H1 (cell line): ENCODE results near the gene NDUFA12. TPM values are rescaled to one million over a fixed set of nuclear protein-coding genes. Genes with fewer than 3 reads are reported as not detected.

Experiments used
- CTCF ChIA-PET: fragments of 300-600 bp; sonication (Branson Sonifier 250); formaldehyde crosslinking; loops from one replicate; lab custom pipeline; 2021; ENCODE audit not compliant: partially characterized antibody; lab: Charles Lee
- POLR2A ChIA-PET: fragments of 300-600 bp; sonication (Branson Sonifier 250); formaldehyde crosslinking; loops from one replicate; lab custom pipeline; 2021; ENCODE audit warnings: inconsistent platforms; ENCODE audit not compliant: partially characterized antibody; lab: Charles Lee
- DNase-seq, 2 experiments: peaks; one replicate each; pipeline versions ENCODE4 v3.0.0 to v3.0.0-alpha.2; 2010 to 2022; ENCODE audit warnings: low spot score in 2 of 2, low read depth in 1 of 2, mixed read lengths in 1 of 2
- FAIRE-seq: peaks from 2 replicates; lab custom pipeline; 2011; peaks lifted over from hg19 to GRCh38; lab: Jason Lieb, UNC
- H2AFZ ChIP-seq: 2 replicates; pipeline ENCODE4 v1.8.1; 2012; ENCODE audit warnings: low read length, inconsistent platforms
- H2AK5ac ChIP-seq: 2 replicates; pipeline ENCODE4 v1.6.1; 2013; ENCODE audit warnings: low read depth, low read length
- H2BK120ac ChIP-seq: replicated peaks from 2 replicates; pipeline ENCODE3; 2013; ENCODE audit warnings: low read depth, low read length, inconsistent platforms
- H2BK12ac ChIP-seq: 2 replicates; pipeline ENCODE4 v1.6.1; 2013; ENCODE audit warnings: low read depth, low read length
- H2BK15ac ChIP-seq: 2 replicates; pipeline ENCODE4 v1.6.1; 2013; ENCODE audit warnings: low read length
- H2BK20ac ChIP-seq: 2 replicates; pipeline ENCODE4 v1.6.1; 2013; ENCODE audit warnings: low read length
- H2BK5ac ChIP-seq: 2 replicates; pipeline ENCODE4 v1.6.1; 2013; ENCODE audit warnings: low read depth, low read length
- H3K14ac ChIP-seq: 2 replicates; pipeline ENCODE4 v1.6.1; 2013; ENCODE audit warnings: inconsistent platforms; ENCODE audit not compliant: insufficient read length
- H3K18ac ChIP-seq: 2 replicates; pipeline ENCODE4 v1.6.1; 2013; ENCODE audit warnings: low read length; ENCODE audit errors: extremely low read depth
- H3K23ac ChIP-seq: 2 replicates; pipeline ENCODE4 v1.6.1; 2013; ENCODE audit warnings: inconsistent platforms; ENCODE audit not compliant: insufficient read length
- H3K23me2 ChIP-seq: 2 replicates; pipeline ENCODE4 v1.6.1; 2013; ENCODE audit warnings: low read depth, low read length
- H3K27ac ChIP-seq: 2 replicates; pipeline ENCODE4 v1.6.1; 2011; ENCODE audit warnings: low read depth, low read length, inconsistent platforms
- H3K27me3 ChIP-seq, 4 experiments: replicated peaks in 1 of 4; 1 replicate in 1 of 4; 2 replicates in 3 of 4; pipeline versions ENCODE4 v1.6.1 to v1.8.1; 2011 to 2013; ENCODE audit warnings: low read length in 3 of 4, mild to moderate bottlenecking in 3 of 4, inconsistent platforms in 2 of 4, mixed read lengths in 2 of 4, moderate library complexity in 1 of 4; ENCODE audit not compliant: control insufficient read depth in 3 of 4, insufficient read depth in 3 of 4; ENCODE audit errors: extremely low read depth in 1 of 4
- H3K36me3 ChIP-seq, 4 experiments: 2 replicates each; pipeline versions ENCODE4 v1.6.1 to v1.8.1; 2011 to 2013; ENCODE audit warnings: mild to moderate bottlenecking in 4 of 4, low read length in 3 of 4, moderate library complexity in 2 of 4, control low read depth in 1 of 4, inconsistent platforms in 1 of 4; ENCODE audit not compliant: insufficient read depth in 4 of 4, control insufficient read depth in 2 of 4
- H3K4ac ChIP-seq: replicated peaks from 2 replicates; pipeline ENCODE3; 2013; ENCODE audit warnings: low read length, low read depth, mixed read lengths, inconsistent platforms; ENCODE audit not compliant: insufficient read length
- H3K4me1 ChIP-seq, 4 experiments: replicated peaks in 1 of 4; 1 replicate in 1 of 4; 2 replicates in 3 of 4; pipeline versions ENCODE4 v1.6.1 to v1.8.1; 2011 to 2013; ENCODE audit warnings: low read length in 3 of 4, inconsistent platforms in 2 of 4, mixed read lengths in 1 of 4; ENCODE audit not compliant: insufficient read depth in 4 of 4, control insufficient read depth in 3 of 4
- H3K4me2 ChIP-seq, 2 experiments: 2 replicates each; pipeline versions ENCODE4 v1.6.1 to v1.8.1; 2011 to 2013; ENCODE audit warnings: low read depth in 2 of 2, low read length in 2 of 2, control low read depth in 1 of 2, inconsistent platforms in 1 of 2, mild to moderate bottlenecking in 1 of 2; ENCODE audit not compliant: insufficient read depth in 1 of 2
- H3K4me3 ChIP-seq, 4 experiments: fragments of 200-600, 300-600 bp in 1 of 4; sonication (generic), shearing (Covaris generic), sonication (Bioruptor Twin) in 1 of 4; 2 replicates each; pipeline versions ENCODE4 v1.5.1 to v1.8.1; 2011 to 2016; ENCODE audit warnings: low read length in 4 of 4, low read depth in 3 of 4, control low read depth in 2 of 4, inconsistent platforms in 2 of 4, mild to moderate bottlenecking in 2 of 4, mixed read lengths in 1 of 4, moderate library complexity in 1 of 4; ENCODE audit not compliant: insufficient read depth in 2 of 4; ENCODE audit errors: extremely low read depth in 1 of 4
- H3K56ac ChIP-seq: replicated peaks from 2 replicates; pipeline ENCODE3; 2013; ENCODE audit warnings: low read depth, mild to moderate bottlenecking, mixed read lengths, low read length, inconsistent platforms; ENCODE audit not compliant: insufficient read length
- H3K79me1 ChIP-seq: 2 replicates; pipeline ENCODE4 v1.6.1; 2013; ENCODE audit warnings: low read depth, low read length, control low read depth
- H3K79me2 ChIP-seq, 2 experiments: 2 replicates each; pipeline versions ENCODE4 v1.6.1 to v1.8.1; 2012 to 2013; ENCODE audit warnings: low read length in 2 of 2, mild to moderate bottlenecking in 2 of 2, inconsistent platforms in 1 of 2; ENCODE audit not compliant: insufficient read depth in 2 of 2, control insufficient read depth in 1 of 2
- H3K9ac ChIP-seq, 4 experiments: replicated peaks in 1 of 4; 1 replicate in 1 of 4; 2 replicates in 3 of 4; pipeline versions ENCODE4 v1.6.1 to v1.8.1; 2011 to 2013; ENCODE audit warnings: low read depth in 3 of 4, low read length in 3 of 4, control low read depth in 2 of 4, mild to moderate bottlenecking in 2 of 4, moderate library complexity in 2 of 4, inconsistent platforms in 1 of 4; ENCODE audit errors: extremely low read depth in 1 of 4
- H3K9me3 ChIP-seq, 2 experiments: 2 replicates each; pipeline versions ENCODE4 v1.6.1 to v1.8.1; 2012 to 2013; ENCODE audit warnings: mild to moderate bottlenecking in 2 of 2, moderate library complexity in 2 of 2, control low read depth in 1 of 2, inconsistent platforms in 1 of 2, low read depth in 1 of 2, low read length in 1 of 2, mixed read lengths in 1 of 2; ENCODE audit not compliant: insufficient read depth in 2 of 2
- H4K20me1 ChIP-seq, 2 experiments: replicated peaks in 1 of 2; 2 replicates each; pipeline versions ENCODE3 to v1.8.1; 2011 to 2013; ENCODE audit warnings: inconsistent platforms in 2 of 2, low read length in 2 of 2, mild to moderate bottlenecking in 1 of 2; ENCODE audit not compliant: insufficient read depth in 2 of 2, control insufficient read depth in 1 of 2
- H4K5ac ChIP-seq: 2 replicates; pipeline ENCODE4 v1.6.1; 2013; ENCODE audit warnings: low read length, low read depth, mixed read lengths, inconsistent platforms; ENCODE audit not compliant: insufficient read length
- H4K8ac ChIP-seq: 2 replicates; pipeline ENCODE4 v1.8.0; 2013; ENCODE audit warnings: mild to moderate bottlenecking, moderate library complexity, low read length, inconsistent platforms; ENCODE audit not compliant: insufficient read depth; ENCODE audit errors: extremely low read depth
- H4K91ac ChIP-seq: replicated peaks from 2 replicates; pipeline ENCODE3; 2013; ENCODE audit warnings: low read length, mixed read lengths, inconsistent platforms; ENCODE audit not compliant: insufficient read length
- BRCA1 ChIP-seq: IDR thresholded peaks from 2 replicates; pipeline ENCODE4 v1.6.1; 2012; ENCODE audit warnings: low read depth, low read length, improper control_type of control experiment
- CREB1 ChIP-seq: IDR thresholded peaks from 2 replicates; pipeline ENCODE4 v1.6.1; 2012; ENCODE audit warnings: inconsistent platforms
- CTBP2 ChIP-seq: IDR thresholded peaks from 2 replicates; pipeline ENCODE4 v1.7.0; 2011; ENCODE audit warnings: borderline replicate concordance, mild to moderate bottlenecking, moderate library complexity, mixed read lengths, low read length; ENCODE audit not compliant: insufficient read depth, insufficient read length
- CTCF ChIP-seq, 3 experiments: IDR thresholded peaks; 1 replicate in 2 of 3; 2 replicates in 1 of 3; pipeline versions ENCODE4 v1.5.1 to v1.6.1; 2011; ENCODE audit warnings: low read length in 3 of 3, mild to moderate bottlenecking in 3 of 3, inconsistent platforms in 2 of 3, low read depth in 1 of 3, moderate library complexity in 1 of 3; ENCODE audit not compliant: insufficient read depth in 1 of 3; ENCODE audit errors: control extremely low read depth in 1 of 3
- EZH2 ChIP-seq: fragments of 200-600 bp; sonication (generic); IDR thresholded peaks from 2 replicates; pipeline ENCODE4 v1.7.1; 2012; ENCODE audit warnings: low read depth, mild to moderate bottlenecking, moderate library complexity, low read length, inconsistent platforms; ENCODE audit not compliant: severe bottlenecking
- HDAC6 ChIP-seq: IDR thresholded peaks from one replicate; pipeline ENCODE4 v1.7.1; 2012; ENCODE audit warnings: low read depth, mild to moderate bottlenecking, inconsistent platforms, low read length, moderate library complexity
- NANOG ChIP-seq: IDR thresholded peaks from 2 replicates; pipeline ENCODE4 v1.6.1; 2011; ENCODE audit warnings: low read length, low read depth, mild to moderate bottlenecking, inconsistent platforms; ENCODE audit not compliant: insufficient read depth, poor library complexity, severe bottlenecking
- POU5F1 ChIP-seq: IDR thresholded peaks from 2 replicates; pipeline ENCODE4 v1.6.1; 2011; ENCODE audit warnings: low read depth, mild to moderate bottlenecking, low read length, moderate library complexity
- SAP30 ChIP-seq: fragments of 300-600 bp; sonication (generic); IDR thresholded peaks from 2 replicates; pipeline ENCODE4 v1.7.1; 2012; ENCODE audit warnings: low read length, moderate library complexity, mild to moderate bottlenecking, inconsistent platforms; ENCODE audit not compliant: insufficient read depth, insufficient replicate concordance
- SIRT6 ChIP-seq: IDR thresholded peaks from one replicate; pipeline ENCODE4 v1.7.1; 2012; ENCODE audit warnings: low read length, inconsistent platforms
- SRF ChIP-seq: IDR thresholded peaks from 2 replicates; pipeline ENCODE4 v1.6.1; 2011; ENCODE audit warnings: mild to moderate bottlenecking, low read depth, low read length, moderate library complexity
- WGBS, 2 experiments: shearing (Covaris generic) in 1 of 2; methylation state at CpG; one replicate each; pipeline versions ENCODE4 v1.1.6 to v1.1.7; 2013 to 2015; ENCODE audit warnings: low lambda C conversion rate in 2 of 2, mixed read lengths in 2 of 2, inconsistent platforms in 1 of 2, low coverage in 1 of 2, missing lambda C conversion rate in 1 of 2; ENCODE audit not compliant: insufficient replicate concordance in 2 of 2, insufficient coverage in 1 of 2, insufficient read length in 1 of 2; ENCODE audit errors: extremely low coverage in 1 of 2, missing lambda C conversion rate in 1 of 2; 5-methylcytosine and 5-hydroxymethylcytosine counted together
- polyA plus RNA-seq, 7 experiments: library from polyadenylated mRNA; depleted of rRNA in 3 of 7; stranded (reverse) in 5 of 7; unstranded in 2 of 7; fragments of >200 nt in 5 of 7; fragments of 200-250 nt in 2 of 7; gene quantifications; 1 replicate in 5 of 7; 2 replicates in 1 of 7; 4 replicates in 1 of 7; pipeline versions ENCODE4 v1.2.1 to v1.2.3, GENCODE V29; 2011 to 2013; ENCODE audit warnings: missing spikeins in 2 of 7, mixed read lengths in 2 of 7
- total RNA-seq: library from RNA; stranded (reverse); fragmentation: NEBNext Ultra II Directional; extraction: Animal tissue kit (Norgen Biotek cat#: 25700); gene quantifications from 2 replicates; pipeline ENCODE4 v1.2.1, GENCODE V29; 2021

NDUFA12 gene
- total and polyA plus RNA-seq, 2 of the 8 experiments (the other 6 are each of a cell fraction or from before 2014, with no cell fraction given), result 98.1 to 157 TPM

DNA sequence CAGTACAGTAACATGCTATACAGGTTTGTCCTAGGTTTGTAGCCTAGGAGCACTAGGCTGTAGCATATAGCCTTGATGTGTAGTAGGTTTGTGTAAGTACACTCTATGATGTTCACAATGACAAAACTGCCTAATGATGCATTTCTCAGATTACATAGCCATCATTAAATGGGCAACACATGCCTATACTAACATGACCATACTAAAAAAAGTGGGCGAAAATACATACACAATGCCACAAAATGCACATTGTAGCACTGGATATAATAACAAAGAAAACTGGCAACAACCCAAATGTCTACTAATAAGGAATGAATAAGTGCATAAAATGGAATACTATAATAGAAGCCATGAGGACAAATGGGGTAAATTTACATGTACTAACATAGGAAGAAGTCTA is 31.3 kb upstream of the NDUFA12 start:
- Histone ChIP-seq H3K4me2 (no peak overlapping the region), H3K79me2 (no peaks in the 10 kb centered on the region), H2BK5ac (no peak overlapping the region), H4K8ac (no peak overlapping the region), H4K91ac (no peak overlapping the region), H3K23me2 (no peaks in the 10 kb centered on the region), H2AFZ (no peak overlapping the region), H3K4me3 (no peak overlapping the region), H3K18ac (no peak overlapping the region), H2AK5ac (no peak overlapping the region), H3K56ac (no peak overlapping the region), H2BK15ac (no peak overlapping the region), H3K14ac (no peak overlapping the region), H2BK120ac (no peak overlapping the region), H3K4me1 (no peaks in the 10 kb centered on the region), H3K27ac (no peak overlapping the region), H3K9ac (no peak overlapping the region), H2BK20ac (no peak overlapping the region), H3K79me1 (no peaks in the 10 kb centered on the region), H4K5ac (no peak overlapping the region), H3K9me3 (no peaks in the 10 kb centered on the region), H3K23ac (no peak overlapping the region), H2BK12ac (no peak overlapping the region), H3K4ac (no peak overlapping the region), H4K20me1 (peaks cover 1 to 2% of the 10 kb centered on the region in 2 experiments), H3K27me3 (no peaks in the 10 kb centered on the region), H3K36me3 (peaks cover 0 to 58% (median 6%) of the 10 kb centered on the region in 4 experiments; a peak in 4 of 8 replicates)
- ChIA-PET POLR2A (interaction anchor here (1.1 kb wide), 1 partner anchor 9 kb away, joined by 4 read pairs; no protein-coding TSS in a partner anchor), CTCF (no interaction called here)
- WGBS, 2 experiments, result 80% methylated on average over 1 of the region's 1 CpG; no CpG with 5 or more reads in 1 of the 2 experiments
- DNase-seq (no peak), FAIRE-seq (no peak)
- TF ChIP-seq BRCA1 (no peak), CTCF (IDR thresholded peaks at IDR 0.05; ENCODE audit: control extremely low read depth in 1 of 3, insufficient read depth in 1 of 3, low read depth in 1 of 3, low read length in 3 of 3) (no peak), POU5F1 (no peak), SIRT6 (no peak), HDAC6 (no peak), SRF (no peak), EZH2 (no peak), SAP30 (no peak), NANOG (no peak), CREB1 (no peak), CTBP2 (no peak)
